OCI-LY3 (cell line): ENCODE data around the gene RIPK4.

Source experiments
- CTCF ChIP-seq: fragments of 200-600, 300-600 bp; sonication (generic); IDR thresholded peaks from 2 replicates; pipeline ENCODE4 v1.5.1; 2014; ENCODE audit warnings: antibody characterized with exemption, low read length, low read depth
- EZH2phosphoT487 ChIP-seq: fragments of 200-600 bp; shearing (Covaris generic); IDR thresholded peaks from 2 replicates; pipeline ENCODE4 v1.6.1; 2018; ENCODE audit warnings: antibody characterized with exemption, mixed run types, low read depth

- TF ChIP-seq CTCF (no peak), EZH2phosphoT487 (no peak)
Observed at GRCh38 chr21:41719691-41720090, 47.2 kb downstream of the RIPK4 start.
